H9 (cell line): ENCODE measurements around the gene THEM4. TPM values are rescaled to one million over a fixed set of nuclear protein-coding genes. Genes with fewer than 3 reads are reported as not detected.

ENCODE experiments used
- DNase-seq: peaks from one replicate; pipeline ENCODE4 v3.0.0-alpha.2; 2017
- H2AFZ ChIP-seq: one replicate; pipeline ENCODE4 v1.6.1; 2013; ENCODE audit warnings: mild to moderate bottlenecking, low read length, control low read depth, moderate library complexity
- H2AK5ac ChIP-seq: 2 replicates; pipeline ENCODE4 v1.6.1; 2013; ENCODE audit warnings: low read length, control low read depth, mixed read lengths; ENCODE audit not compliant: insufficient read length
- H2BK120ac ChIP-seq: one replicate; pipeline ENCODE4 v1.6.1; 2013; ENCODE audit warnings: low read depth, mild to moderate bottlenecking, low read length, control low read depth, inconsistent platforms; ENCODE audit not compliant: poor library complexity, severe bottlenecking
- H2BK12ac ChIP-seq: 2 replicates; pipeline ENCODE4 v1.6.1; 2013; ENCODE audit warnings: low read length, control low read depth, mixed read lengths, low read depth; ENCODE audit not compliant: insufficient read length
- H2BK15ac ChIP-seq: 2 replicates; pipeline ENCODE4 v1.6.1; 2013; ENCODE audit warnings: low read depth, low read length, control low read depth
- H2BK20ac ChIP-seq: one replicate; pipeline ENCODE4 v1.6.1; 2013; ENCODE audit warnings: low read depth, mild to moderate bottlenecking, low read length, control low read depth, inconsistent platforms; ENCODE audit not compliant: poor library complexity, severe bottlenecking
- H2BK5ac ChIP-seq: 2 replicates; pipeline ENCODE4 v1.6.1; 2013; ENCODE audit warnings: low read length, control low read depth, mixed read lengths; ENCODE audit not compliant: insufficient read length
- H3K14ac ChIP-seq: 2 replicates; pipeline ENCODE4 v1.6.1; 2013; ENCODE audit warnings: low read length, control low read depth; ENCODE audit not compliant: insufficient read depth
- H3K18ac ChIP-seq: 2 replicates; pipeline ENCODE4 v1.6.1; 2013; ENCODE audit warnings: low read depth, mild to moderate bottlenecking, mixed read lengths, low read length, control low read depth; ENCODE audit not compliant: insufficient read length
- H3K23ac ChIP-seq: 2 replicates; pipeline ENCODE4 v1.6.1; 2013; ENCODE audit warnings: low read length, control low read depth, mixed read lengths, low read depth; ENCODE audit not compliant: insufficient read length
- H3K23me2 ChIP-seq: 2 replicates; pipeline ENCODE4 v1.6.1; 2013; ENCODE audit warnings: low read depth, mild to moderate bottlenecking, mixed read lengths, low read length, control low read depth; ENCODE audit not compliant: insufficient read length, poor library complexity, severe bottlenecking
- H3K27ac ChIP-seq: 2 replicates; pipeline ENCODE4 v1.5.1; 2013; ENCODE audit warnings: low read length, control low read depth, mixed read lengths, low read depth; ENCODE audit not compliant: insufficient read length
- H3K27me3 ChIP-seq: 2 replicates; pipeline ENCODE4 v1.6.1; 2013; ENCODE audit warnings: low read length, control low read depth, inconsistent platforms; ENCODE audit not compliant: insufficient read depth
- H3K4ac ChIP-seq: 2 replicates; pipeline ENCODE4 v1.6.1; 2013; ENCODE audit warnings: low read depth, mild to moderate bottlenecking, control low read depth, inconsistent platforms, low read length, moderate library complexity
- H3K4me1 ChIP-seq: 2 replicates; pipeline ENCODE4 v1.6.1; 2013; ENCODE audit warnings: low read length, control low read depth, inconsistent platforms; ENCODE audit not compliant: insufficient read depth
- H3K4me2 ChIP-seq: 2 replicates; pipeline ENCODE4 v1.6.1; 2013; ENCODE audit warnings: low read length, control low read depth, mixed read lengths; ENCODE audit not compliant: insufficient read length, insufficient read depth
- H3K56ac ChIP-seq: 2 replicates; pipeline ENCODE4 v1.6.1; 2013; ENCODE audit warnings: low read depth, mild to moderate bottlenecking, mixed read lengths, low read length, control low read depth; ENCODE audit not compliant: insufficient read length
- H3K79me1 ChIP-seq: 2 replicates; pipeline ENCODE4 v1.6.1; 2013; ENCODE audit warnings: low read depth, mild to moderate bottlenecking, moderate library complexity, low read length, control low read depth, inconsistent platforms; ENCODE audit not compliant: insufficient read depth, poor library complexity, severe bottlenecking
- H3K79me2 ChIP-seq: 2 replicates; pipeline ENCODE4 v1.6.1; 2013; ENCODE audit warnings: low read length, control low read depth, inconsistent platforms; ENCODE audit not compliant: insufficient read depth
- H3K9ac ChIP-seq: 2 replicates; pipeline ENCODE4 v1.6.1; 2013; ENCODE audit warnings: low read length, control low read depth, mixed read lengths; ENCODE audit not compliant: insufficient read length; ENCODE audit errors: extremely low read depth
- H3K9me3 ChIP-seq: one replicate; pipeline ENCODE4 v1.6.1; 2013; ENCODE audit warnings: low read depth, low read length, inconsistent platforms; ENCODE audit not compliant: control insufficient read depth
- H3T11ph ChIP-seq: one replicate; pipeline ENCODE4 v1.6.1; 2013; ENCODE audit warnings: mild to moderate bottlenecking, low read length, control low read depth, inconsistent platforms
- H4K20me1 ChIP-seq: one replicate; pipeline ENCODE4 v1.6.1; 2013; ENCODE audit not compliant: control insufficient read depth, insufficient read length, insufficient read depth
- H4K5ac ChIP-seq: 2 replicates; pipeline ENCODE4 v1.6.1; 2013; ENCODE audit warnings: low read depth, mild to moderate bottlenecking, mixed read lengths, low read length, control low read depth; ENCODE audit not compliant: insufficient read length
- H4K8ac ChIP-seq: replicated peaks from 2 replicates; pipeline ENCODE4 v1.6.1; 2013; ENCODE audit warnings: low read length, control low read depth, mixed read lengths, low read depth; ENCODE audit not compliant: insufficient read length
- H4K91ac ChIP-seq: 2 replicates; pipeline ENCODE4 v1.6.1; 2013; ENCODE audit warnings: low read depth, mild to moderate bottlenecking, moderate library complexity, mixed read lengths, low read length, control low read depth; ENCODE audit not compliant: insufficient read length
- H3K27ac Mint-ChIP-seq, 3 experiments: 2 replicates in 2 of 3; 3 replicates in 1 of 3; pipeline ENCODE4 v1.8.0; 2020 to 2021; ENCODE audit warnings: mixed read lengths in 3 of 3, mild to moderate bottlenecking in 1 of 3, moderate library complexity in 1 of 3
- H3K27me3 Mint-ChIP-seq: 2 replicates; pipeline ENCODE4 v1.8.0; 2021; ENCODE audit warnings: low read depth, mild to moderate bottlenecking, moderate library complexity, mixed read lengths
- H3K36me3 Mint-ChIP-seq, 3 experiments: 2 replicates in 2 of 3; 3 replicates in 1 of 3; pipeline ENCODE4 v1.8.0; 2020 to 2021; ENCODE audit warnings: low read depth in 3 of 3, mixed read lengths in 3 of 3; ENCODE audit not compliant: insufficient read depth in 1 of 3
- H3K4me1 Mint-ChIP-seq, 2 experiments: 2 replicates each; pipeline ENCODE4 v1.8.0; 2020; ENCODE audit warnings: mixed read lengths in 2 of 2
- H3K4me3 Mint-ChIP-seq, 2 experiments: 2 replicates in 1 of 2; 3 replicates in 1 of 2; pipeline ENCODE4 v1.8.0; 2020 to 2021; ENCODE audit warnings: mild to moderate bottlenecking in 2 of 2, mixed read lengths in 2 of 2, moderate library complexity in 1 of 2
- H3K9me3 Mint-ChIP-seq, 2 experiments: 2 replicates in 1 of 2; 3 replicates in 1 of 2; pipeline ENCODE4 v1.8.0; 2020; ENCODE audit warnings: mild to moderate bottlenecking in 2 of 2, mixed read lengths in 2 of 2, moderate library complexity in 1 of 2
- WGBS: extraction: QIAGEN DNeasy Blood & Tissue Kit; methylation state at CpG from one replicate; pipeline ENCODE4 v1.1.7; 2013; ENCODE audit warnings: missing lambda C conversion rate, low lambda C conversion rate, mixed read lengths; ENCODE audit not compliant: insufficient read length; ENCODE audit errors: extremely low coverage; 5-methylcytosine and 5-hydroxymethylcytosine counted together
- total RNA-seq: library from RNA; stranded (reverse); gene quantifications from 2 replicates; pipeline ENCODE4 v1.2.1, GENCODE V29; 2021
- TF ChIP-seq, protein P1 (sequence below): fragments of 200-600 bp; sonication (generic); conservative IDR thresholded peaks from 3 replicates; pipeline ENCODE4 v1.8.0; 2021; ENCODE audit warnings: antibody characterized with exemption, mild to moderate bottlenecking

Gene THEM4
- total RNA-seq, 1 experiment from 2014 or later = 10.5 TPM

DNA sequence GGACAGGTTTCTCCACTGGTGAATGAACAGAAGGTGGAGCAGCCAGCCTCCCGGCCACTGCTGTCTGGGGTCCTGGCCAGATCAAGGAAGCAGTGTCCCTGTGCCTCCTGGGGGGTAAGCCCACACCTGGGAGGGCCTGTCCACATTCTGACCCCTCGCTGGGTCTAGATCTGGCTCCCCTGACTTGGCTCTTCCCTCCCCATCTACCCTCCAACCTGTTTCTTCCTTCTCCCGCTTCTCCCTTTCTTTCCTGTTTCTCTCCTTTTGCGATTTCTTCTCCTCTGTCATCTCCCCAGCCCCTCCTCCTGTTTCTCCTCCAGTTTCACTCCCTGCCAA lies 78.1 kb downstream of the THEM4 start:
- no peaks in the 10 kb centered on the region for H3K9me3 Mint-ChIP-seq
- no peak overlapping the region for H3K9ac ChIP-seq
- WGBS = no CpG with 5 or more reads among the region's 4 CpGs

More for the DNA sequence above, 78.1 kb downstream of the THEM4 start:
- Histone ChIP-seq H2BK120ac (no peak overlapping the region), H3K14ac (no peak overlapping the region; the same call in 1 of the 2 replicates), H4K20me1 (no peaks in the 10 kb centered on the region), H3K79me1 (no peaks in the 10 kb centered on the region), H3K23me2 (no peaks in the 10 kb centered on the region), H4K91ac (no peak overlapping the region), H2BK15ac (no peak overlapping the region), H2AK5ac (no peak overlapping the region), H3K9me3 (no peaks in the 10 kb centered on the region), H3K56ac (no peak overlapping the region), H3K18ac (peak overlapping the region; percentile 40), H3T11ph (no peak overlapping the region), H4K8ac (no peak overlapping the region), H3K27me3 (no peaks in the 10 kb centered on the region), H3K27ac (no peak overlapping the region), H3K79me2 (no peaks in the 10 kb centered on the region), H3K4me2 (no peak overlapping the region), H2AFZ (no peak overlapping the region), H3K4ac (no peak overlapping the region; the same call in 1 of the 2 replicates), H2BK20ac (no peak overlapping the region), H4K5ac (no peak overlapping the region), H2BK12ac (no peak overlapping the region), H3K4me1 (peaks cover 16% of the 10 kb centered on the region; the same call in 1 of the 2 replicates), H3K23ac (no peak overlapping the region), H2BK5ac (no peak overlapping the region)
- Mint-ChIP-seq H3K36me3 (no peaks in the 10 kb centered on the region), H3K27me3 (peaks cover 5% of the 10 kb centered on the region), H3K27ac (no peak overlapping the region), H3K4me3 (peak overlapping the region in 1 of 2 experiments; percentile 19; a peak in 1 of 5 replicates), H3K4me1 (peaks cover 32 to 40% of the 10 kb centered on the region in 2 experiments)
- TF ChIP-seq, protein P1, sequence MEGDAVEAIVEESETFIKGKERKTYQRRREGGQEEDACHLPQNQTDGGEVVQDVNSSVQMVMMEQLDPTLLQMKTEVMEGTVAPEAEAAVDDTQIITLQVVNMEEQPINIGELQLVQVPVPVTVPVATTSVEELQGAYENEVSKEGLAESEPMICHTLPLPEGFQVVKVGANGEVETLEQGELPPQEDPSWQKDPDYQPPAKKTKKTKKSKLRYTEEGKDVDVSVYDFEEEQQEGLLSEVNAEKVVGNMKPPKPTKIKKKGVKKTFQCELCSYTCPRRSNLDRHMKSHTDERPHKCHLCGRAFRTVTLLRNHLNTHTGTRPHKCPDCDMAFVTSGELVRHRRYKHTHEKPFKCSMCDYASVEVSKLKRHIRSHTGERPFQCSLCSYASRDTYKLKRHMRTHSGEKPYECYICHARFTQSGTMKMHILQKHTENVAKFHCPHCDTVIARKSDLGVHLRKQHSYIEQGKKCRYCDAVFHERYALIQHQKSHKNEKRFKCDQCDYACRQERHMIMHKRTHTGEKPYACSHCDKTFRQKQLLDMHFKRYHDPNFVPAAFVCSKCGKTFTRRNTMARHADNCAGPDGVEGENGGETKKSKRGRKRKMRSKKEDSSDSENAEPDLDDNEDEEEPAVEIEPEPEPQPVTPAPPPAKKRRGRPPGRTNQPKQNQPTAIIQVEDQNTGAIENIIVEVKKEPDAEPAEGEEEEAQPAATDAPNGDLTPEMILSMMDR = no peak
- no peak for DNase-seq
